GM21529 (cell line): ENCODE results near the gene HSPB6.

ENCODE experiments used
- ATAC-seq: cut with Tn5 transposase; IDR thresholded peaks from one replicate; pipeline ENCODE4 v1.9.1; 2021; ENCODE audit not compliant: unreplicated experiment

HSPB6 gene

GRCh38 chr19:35767288-35768081, 10.7 kb upstream of the HSPB6 start:
- ATAC-seq = no peak

DNA sequence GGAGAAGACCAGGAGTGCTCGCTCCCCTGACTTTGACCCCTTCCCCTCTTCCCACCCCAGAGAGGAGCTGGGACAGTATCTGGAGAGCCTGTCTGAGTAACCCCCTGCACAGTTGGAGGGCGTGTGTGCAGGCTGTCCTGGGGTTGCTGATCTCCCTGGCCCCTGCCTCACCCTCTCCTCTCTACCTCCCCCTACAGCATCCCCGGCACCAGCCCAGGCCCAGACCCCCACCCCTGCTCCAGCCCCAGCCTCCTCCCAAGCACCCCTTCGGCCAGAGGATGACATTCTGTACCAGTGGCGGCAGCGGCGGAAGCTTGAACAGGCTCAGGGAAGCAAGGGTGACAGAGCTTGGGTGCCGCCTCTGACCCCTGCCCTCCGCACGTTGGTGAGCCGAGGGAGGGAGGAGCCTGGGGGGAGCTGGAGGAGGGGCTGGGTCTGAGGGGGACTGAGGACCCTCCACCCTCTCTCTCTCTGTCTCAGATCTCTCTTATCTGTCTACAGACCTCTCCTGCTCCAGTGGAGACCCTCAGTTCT, 9.8 kb upstream of the HSPB6 start:
- ATAC-seq = no peak

DNA sequence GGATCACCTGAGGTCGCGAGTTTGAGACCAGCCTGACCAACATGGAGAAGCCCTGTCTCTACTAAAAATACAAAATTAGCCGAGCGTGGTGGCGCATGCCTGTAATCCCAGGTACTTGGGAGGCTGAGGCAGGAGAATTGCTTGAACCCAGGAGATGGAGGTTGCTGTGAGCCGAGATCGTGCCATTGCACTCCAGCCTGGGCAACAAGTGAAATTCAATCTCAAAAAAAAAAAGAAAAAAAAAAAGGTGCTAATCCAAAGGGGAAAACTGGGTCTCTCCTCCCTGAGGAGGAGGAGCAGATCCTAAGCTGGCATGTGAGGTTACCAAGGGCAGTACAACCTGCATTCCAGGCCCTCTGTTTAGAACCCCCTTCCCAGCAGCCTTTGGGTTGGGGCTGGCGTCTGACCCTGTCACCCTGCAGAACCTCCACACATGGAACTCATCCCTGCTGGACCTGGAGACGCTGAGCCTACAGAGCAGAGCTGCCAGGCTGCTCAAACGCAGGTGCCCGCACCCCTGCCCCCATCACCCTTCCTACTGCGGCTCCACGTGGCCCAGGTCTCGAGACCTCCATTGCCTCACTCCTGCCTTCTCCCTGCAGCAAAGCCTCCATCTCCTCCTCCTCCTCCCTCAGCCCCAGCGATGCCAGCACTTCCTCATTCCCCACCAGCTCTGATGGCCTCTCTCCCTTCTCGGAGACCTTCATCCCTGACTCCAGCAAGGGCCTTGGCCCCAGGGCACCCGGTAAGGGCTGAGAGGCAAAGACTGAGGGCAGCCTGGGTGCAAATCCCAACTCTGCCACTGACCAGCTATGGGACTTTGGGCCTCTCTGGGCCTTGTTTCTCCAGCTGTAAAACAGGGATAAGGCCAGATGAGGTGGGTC, 7.8 kb upstream of the HSPB6 start:
- no peak for ATAC-seq

- no peak for ATAC-seq
These were observed 4.0 kb upstream of the HSPB6 start for GRCh38 chr19:35760711-35761349.

GRCh38 chr19:35759697-35760096, 2.9 kb upstream of the HSPB6 start:
- no peak for ATAC-seq

DNA sequence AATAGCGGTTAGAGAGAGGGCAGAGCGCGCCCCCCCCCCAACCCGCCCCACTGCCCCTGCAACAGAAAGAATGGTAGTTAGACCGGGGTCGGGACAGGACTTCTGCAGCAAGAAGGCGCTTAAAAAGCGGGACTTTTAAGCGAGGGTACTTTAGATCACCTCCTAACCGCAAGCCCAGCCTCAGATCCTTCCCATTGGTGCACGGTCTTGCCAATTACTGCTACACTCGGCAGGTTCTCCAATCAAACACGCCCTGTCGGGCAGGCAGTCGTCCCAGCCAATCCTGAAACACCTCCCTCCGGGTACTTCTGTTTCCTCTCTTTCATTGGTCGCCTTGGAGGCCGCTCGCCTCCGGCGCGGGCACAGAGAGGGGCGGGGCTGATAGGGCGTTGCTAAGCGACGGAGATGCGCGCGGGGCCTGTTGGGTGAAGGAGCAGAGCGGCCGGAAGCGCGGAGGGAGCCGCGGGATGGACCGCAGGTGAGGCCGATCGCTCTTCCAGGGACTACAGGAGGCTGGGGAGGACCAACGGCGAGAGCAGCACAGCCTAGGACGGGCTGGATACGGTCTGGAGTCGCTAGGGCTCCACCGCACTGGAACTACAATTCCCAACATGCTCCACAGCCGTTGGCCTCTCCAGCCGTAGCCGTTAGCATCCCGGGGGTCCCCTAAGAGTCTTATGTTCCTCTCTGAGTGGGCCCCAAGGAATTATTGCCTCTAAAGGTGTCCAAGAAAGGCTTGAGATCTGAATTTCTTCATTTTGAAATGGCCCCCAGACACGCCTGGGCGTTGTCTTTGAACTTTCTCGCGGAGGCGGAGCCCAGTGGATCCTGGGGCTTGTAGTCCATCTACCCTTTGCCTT, 1.1 kb upstream of the HSPB6 start, which contains the start of gene PROSER3:
TSS of gene PROSER3 (plus strand) at position 428 of the 860 bp plus-strand sequence. CDS start at position 468, 40 bp downstream.
- ATAC-seq = peak; percentile 92

DNA sequence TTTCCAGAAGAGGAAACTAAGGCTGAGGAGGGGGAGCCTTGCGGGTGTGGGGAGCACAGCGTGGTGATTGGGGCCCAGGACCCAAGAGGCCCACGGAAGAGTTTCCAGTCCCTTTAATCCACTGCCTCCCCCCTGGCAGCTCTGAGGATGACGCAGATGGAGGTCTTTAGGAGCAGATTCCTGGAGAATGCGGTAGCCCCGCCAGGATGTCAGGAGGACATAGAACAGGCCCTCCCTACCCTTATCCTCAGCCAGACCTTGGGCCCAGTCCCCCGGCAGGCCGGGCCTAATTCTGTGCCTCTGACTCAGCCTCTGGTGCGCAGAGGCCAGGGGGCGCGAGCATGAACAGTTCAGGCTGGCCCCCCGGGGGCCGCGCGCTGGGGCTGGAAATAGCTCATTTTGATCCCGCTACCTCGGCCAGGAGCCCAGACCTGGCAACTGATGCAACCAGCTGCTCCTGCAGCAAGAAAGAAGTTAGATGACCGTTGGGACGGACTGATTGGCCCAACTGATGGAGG, 461 bp upstream of the HSPB6 start:
- no peak for ATAC-seq

- ATAC-seq = no peak
These were observed 1.1 kb downstream of the HSPB6 start for GRCh38 chr19:35755550-35756376.

- no peak for ATAC-seq
These were observed 1.7 kb downstream of the HSPB6 start for GRCh38 chr19:35755131-35755549.

- no peak for ATAC-seq
These were observed 2.3 kb downstream of the HSPB6 start for GRCh38 chr19:35754370-35755130.

GRCh38 chr19:35753634-35754369, 3.0 kb downstream of the HSPB6 start:
- no peak for ATAC-seq

- no peak for ATAC-seq
These were observed 4.0 kb downstream of the HSPB6 start for GRCh38 chr19:35752746-35753350.

DNA sequence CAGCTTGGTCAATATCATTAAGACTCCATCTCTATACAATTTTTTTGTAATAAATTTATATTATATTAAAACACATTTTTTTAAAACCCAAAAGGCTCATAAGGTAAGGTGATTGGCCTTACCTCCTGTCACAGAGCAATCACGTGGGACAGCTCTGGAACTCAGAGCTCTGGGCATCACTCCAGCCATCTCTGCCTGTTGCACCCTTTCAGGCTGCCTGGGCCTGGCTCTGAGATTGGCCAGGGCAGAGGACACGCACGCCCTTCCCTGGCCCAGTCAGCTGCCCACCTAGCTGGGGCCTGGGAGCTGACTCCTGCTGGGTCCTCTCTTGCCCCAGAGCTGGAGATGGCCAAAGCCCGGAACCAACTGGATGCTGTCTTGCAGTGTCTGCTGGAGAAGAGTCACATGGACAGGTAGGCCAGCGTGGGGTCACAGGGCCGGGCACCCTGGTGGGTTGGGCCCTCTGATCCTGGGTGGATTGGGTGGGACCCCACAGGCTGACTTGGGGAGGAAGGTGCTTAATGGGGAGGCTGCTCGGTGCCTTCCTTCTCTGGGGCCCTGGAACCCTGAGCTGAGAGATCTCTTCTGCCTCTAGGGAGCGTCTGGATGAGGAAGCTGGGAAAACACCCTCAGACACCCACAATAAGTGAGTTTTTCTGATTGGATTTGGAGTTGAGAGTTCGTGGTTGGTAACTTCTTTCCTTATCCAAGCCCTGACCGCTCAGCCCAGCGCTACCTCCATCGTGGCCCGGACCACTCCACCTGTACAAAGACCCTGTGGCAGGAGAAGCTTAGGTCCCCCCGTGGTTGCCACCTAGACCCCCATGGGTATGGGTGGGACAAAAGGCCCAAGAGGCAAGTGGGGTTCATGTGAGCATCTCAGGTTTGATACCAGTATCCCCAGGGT, 4.7 kb downstream of the HSPB6 start:
- ATAC-seq = no peak

DNA sequence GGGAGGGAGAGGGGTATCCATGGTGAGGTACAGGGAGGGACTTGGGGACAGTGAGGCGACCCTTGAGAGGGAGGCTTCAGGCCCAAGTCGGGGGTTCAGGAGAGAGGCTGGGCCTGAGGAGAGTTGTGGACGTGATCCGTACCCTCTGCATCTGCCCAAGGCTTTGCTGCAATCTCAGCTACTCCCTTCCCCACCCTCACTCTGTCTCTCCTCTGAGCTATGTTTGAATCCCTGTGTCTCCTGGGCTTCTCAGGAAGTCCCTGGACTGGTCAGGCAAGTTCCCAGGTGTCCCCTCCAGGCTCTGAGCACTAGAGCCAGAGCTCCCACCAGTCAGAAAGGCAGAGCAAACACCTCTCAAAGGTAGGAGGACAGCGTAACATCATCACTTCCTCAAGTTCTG, 6.7 kb downstream of the HSPB6 start:
- no peak for ATAC-seq

- peak; percentile 69 for ATAC-seq
These were observed 8.5 kb downstream of the HSPB6 start, which contains the start of gene LIN37 for GRCh38 chr19:35748106-35749020. TSS of gene LIN37 (plus strand) at chr19:35748576. CDS start at chr19:35748725, 149 bp downstream.
